Sigmoid colon (tissue), 3 donors: ENCODE results near the gene TNF.

Source experiments
- CTCF ChIP-seq, 4 experiments: fragments of 450-650 bp in 3 of 4; fragments of 200-600 bp in 1 of 4; IDR thresholded peaks; one replicate each; pipeline ENCODE4 v1.5.1; 2016 to 2019; ENCODE audit warnings: antibody characterized with exemption in 4 of 4, mild to moderate bottlenecking in 3 of 4, moderate library complexity in 2 of 4
- POLR2A ChIP-seq, 2 donors: fragments of 450-650 bp; IDR thresholded peaks; one replicate each; pipeline ENCODE4 v1.6.1; 2016; ENCODE audit warnings: antibody characterized with exemption in 2 of 2, mild to moderate bottlenecking in 2 of 2, moderate library complexity in 2 of 2

DNA sequence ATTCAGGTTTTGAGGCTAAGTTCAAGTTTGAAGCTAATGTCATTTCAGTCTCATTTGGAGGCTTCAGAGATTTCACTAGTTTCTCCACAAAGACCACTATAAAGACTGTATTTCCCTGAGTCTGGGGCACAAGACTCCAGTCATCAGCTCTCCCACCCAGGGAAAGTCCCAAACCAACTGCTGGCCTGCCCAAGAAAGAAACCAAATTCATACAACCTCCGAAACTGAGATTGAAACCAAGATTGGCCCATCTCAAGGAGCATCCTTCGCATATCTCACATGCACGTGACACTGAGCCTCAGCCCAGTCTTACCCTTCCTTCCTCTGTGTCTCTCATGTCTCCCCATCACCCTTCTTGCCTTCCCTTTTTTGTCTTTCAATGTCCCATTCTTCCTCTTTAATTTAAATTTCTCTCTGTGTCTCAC lies 6.8 kb upstream of the TNF start:
- no peak for TF ChIP-seq CTCF (IDR thresholded peaks at IDR 0.05)
- TF ChIP-seq POLR2A (IDR thresholded peaks at IDR 0.05): no peak
